ENCODE data around the gene DTNB. TPM values are rescaled to one million over a fixed set of nuclear protein-coding genes. Genes with fewer than 3 reads are reported as not detected.

Gene DTNB
- total and polyA plus RNA-seq, 2 of the 4 experiments (the other 2 are of a cell fraction): 3.8 to 5.3 TPM

- no TSS peak for BruUV-seq (replicated peaks)
- no peaks in the 10 kb centered on the region for H3K27me3 ChIP-seq (ENCODE audit: control insufficient read depth, insufficient read depth, low read length)
- ChIA-PET CTCF (no interaction called here), POLR2A (ENCODE audit: unreplicated experiment) (no interaction called here)
- no peak overlapping the region for H3K9ac ChIP-seq (ENCODE audit: low read depth, low read length)
- no peak overlapping the region for H3K56ac ChIP-seq (ENCODE audit: extremely low read depth, insufficient read depth, low read length)
- H3K4me1 ChIP-seq (ENCODE audit: control insufficient read depth, insufficient read depth, low read length): peaks cover 8% of the 10 kb centered on the region; the same call in 1 of the 2 replicates
- H3K14ac ChIP-seq (replicated peaks; ENCODE audit: low read depth, low read length): no peak overlapping the region
- H2BK15ac ChIP-seq (ENCODE audit: low read depth, low read length): no peak overlapping the region
- H3K4me2 ChIP-seq (ENCODE audit: low read depth, low read length): no peak overlapping the region
- ATAC-seq (ENCODE audit: low read depth): no peak
- H2BK5ac ChIP-seq (ENCODE audit: low read depth, low read length, poor library complexity, severe bottlenecking): no peak overlapping the region
- no peak overlapping the region for H4K8ac ChIP-seq (ENCODE audit: low read depth in 2 of 2, low read length in 2 of 2)
- H2AK5ac ChIP-seq (ENCODE audit: low read depth, low read length): no peak overlapping the region
- H2BK120ac ChIP-seq (ENCODE audit: low read depth, low read length): no peak overlapping the region
- H4K20me1 ChIP-seq (ENCODE audit: insufficient read depth, low read length): peaks cover 56% of the 10 kb centered on the region
- peaks cover 0 to 55% of the 10 kb centered on the region in 2 experiments for H3K79me1 ChIP-seq (ENCODE audit: low read depth in 1 of 2, low read length in 2 of 2)
- no peak overlapping the region for H3K18ac ChIP-seq (ENCODE audit: low read depth, low read length)
- no peak overlapping the region for H2BK20ac ChIP-seq (ENCODE audit: low read depth, low read length)
- H3K36me3 ChIP-seq (ENCODE audit: control insufficient read depth, insufficient read depth, low read length): no peaks in the 10 kb centered on the region
- no peak overlapping the region for H3K23ac ChIP-seq (ENCODE audit: low read depth, low read length)
- no peaks in the 10 kb centered on the region for H3K9me3 ChIP-seq (ENCODE audit: control insufficient read depth, insufficient read depth, low read length)
- H3K27ac ChIP-seq (ENCODE audit: insufficient read depth, low read length): no peak overlapping the region
- DNase-seq: no peak
- no peak overlapping the region for H2AFZ ChIP-seq (replicated peaks; ENCODE audit: low read length, poor library complexity)
- H4K5ac ChIP-seq (ENCODE audit: low read depth, low read length): no peak overlapping the region
- no peak overlapping the region for H3K4ac ChIP-seq (ENCODE audit: low read depth, low read length)
- dilution Hi-C loops (cut with HindIII; ENCODE audit: low sequenced_read_pairs, unreplicated experiment) (no loop called here), intact Hi-C loops (cut with micrococcal nuclease) (no loop called here), in situ Hi-C loops (cut with MboI; ENCODE audit: low sequenced_read_pairs) (no loop called here)
- WGBS, 2 experiments (ENCODE audit: extremely low coverage in 2 of 2, insufficient read length in 1 of 2): 100% methylated on average over 4 of the region's 13 CpGs; no CpG with 5 or more reads in 1 of the 2 experiments
- no peak overlapping the region for H3K4me3 ChIP-seq (ENCODE audit: insufficient read depth, low read depth, low read length)
- no peak overlapping the region for H2AK9ac ChIP-seq (replicated peaks; ENCODE audit: low read depth, low read length, poor library complexity)
- no peaks in the 10 kb centered on the region; the same call in 1 of the 2 replicates for H3K9me1 ChIP-seq (ENCODE audit: insufficient read depth, low read length)
- TF ChIP-seq MAFK (IDR thresholded peaks at IDR 0.05; ENCODE audit: low read depth, low read length) (no peak), RAD21 (IDR thresholded peaks at IDR 0.05; ENCODE audit: low read length) (no peak), POLR2A (IDR thresholded peaks at IDR 0.05; ENCODE audit: low read depth, low read length) (no peak), SMC3 (IDR thresholded peaks at IDR 0.05; ENCODE audit: low read depth, low read length) (no peak), CHD1 (IDR thresholded peaks at IDR 0.05; ENCODE audit: low read depth, low read length) (no peak), USF2 (IDR thresholded peaks at IDR 0.05; ENCODE audit: low read depth, low read length) (no peak)
- H4K91ac ChIP-seq (ENCODE audit: insufficient read depth, low read depth, low read length): no peak overlapping the region
These were observed 335.0 kb downstream of the DTNB start for GRCh38 chr2:25338401-25338800.
